Measurements from ENCODE around the gene SEMA4D. TPM values are rescaled to one million over a fixed set of nuclear protein-coding genes. Genes with fewer than 3 reads are reported as not detected.

SEMA4D gene
- total RNA-seq, 2 donors from 2014 or later, result 17.1 to 52.7 TPM

DNA sequence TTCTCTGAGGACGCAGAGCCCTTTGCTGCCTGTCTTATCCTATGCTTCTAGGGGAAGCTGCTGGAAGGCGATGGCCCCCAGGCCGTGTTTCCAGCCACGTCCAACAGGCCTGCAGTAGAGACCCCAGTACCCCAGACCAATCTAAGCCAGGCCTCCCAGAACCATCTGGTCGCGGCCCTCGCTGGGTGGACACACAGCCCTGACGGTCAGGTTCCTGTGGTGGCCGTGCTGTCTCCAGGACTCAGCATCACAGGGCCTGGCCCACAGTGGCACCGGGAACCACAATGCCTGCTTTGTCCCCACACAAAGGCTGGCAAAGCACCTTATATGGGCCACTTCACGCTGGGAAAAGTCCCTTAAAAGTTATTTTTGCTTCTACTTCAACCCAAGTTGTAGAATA lies 44.5 kb downstream of the SEMA4D start:
- intact Hi-C loops (cut with DNase I), result no loop called here

GRCh38 chr9:89452561-89452960 lies 45.4 kb downstream of the SEMA4D start:
- no peak for TF ChIP-seq CTCF (IDR thresholded peaks at IDR 0.05)
- TF ChIP-seq POLR2AphosphoS5 (IDR thresholded peaks at IDR 0.05), result no peak
- WGBS, result 95% methylated on average over 7 of the region's 7 CpGs
- Histone ChIP-seq H3K4me3 (no peak overlapping the region), H3K9me3 (no peaks in the 10 kb centered on the region), H3K27ac (no peak overlapping the region), H3K36me3 (no peaks in the 10 kb centered on the region), H3K4me1 (replicated peaks) (no peaks in the 10 kb centered on the region), H3K27me3 (replicated peaks; ENCODE audit: insufficient read depth) (no peaks in the 10 kb centered on the region)
- intact Hi-C loops (cut with DNase I), result no loop called here
- no peak for DNase-seq (ENCODE audit: low spot score)

More for the DNA sequence above, 44.5 kb downstream of the SEMA4D start:
- H3K4me1 ChIP-seq (replicated peaks), result no peaks in the 10 kb centered on the region
- TF ChIP-seq POLR2A (IDR thresholded peaks at IDR 0.05), result no peak
- no peak for TF ChIP-seq POLR2AphosphoS5 (IDR thresholded peaks at IDR 0.05)
- TF ChIP-seq CTCF (IDR thresholded peaks at IDR 0.05), result no peak
- no peak for DNase-seq (ENCODE audit: low spot score)
- H3K36me3 ChIP-seq, result no peaks in the 10 kb centered on the region
- WGBS, result 95% methylated on average over 10 of the region's 11 CpGs
- no peaks in the 10 kb centered on the region for H3K9me3 ChIP-seq
- H3K27ac ChIP-seq, result no peak overlapping the region
- H3K27me3 ChIP-seq (replicated peaks; ENCODE audit: insufficient read depth), result no peaks in the 10 kb centered on the region
- H3K4me3 ChIP-seq, result no peak overlapping the region

DNA sequence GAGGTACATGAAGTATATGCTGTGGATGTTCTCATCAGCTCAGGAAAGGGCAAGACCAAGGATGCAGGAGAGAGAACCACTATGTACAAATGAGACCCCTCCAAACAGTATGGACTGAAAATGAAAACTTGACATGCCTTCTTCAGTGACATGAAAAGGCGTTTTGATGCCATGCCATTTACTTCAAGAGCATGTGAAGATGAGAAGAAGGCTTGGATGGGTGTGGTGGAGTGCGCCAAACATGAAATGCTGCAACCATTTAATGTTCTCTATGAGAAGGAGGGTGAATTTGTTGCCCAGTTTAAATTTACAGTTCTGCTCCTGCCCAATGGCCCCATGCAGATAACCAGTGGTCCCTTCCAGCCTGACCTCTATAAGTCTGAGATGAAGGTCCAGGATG lies 47.7 kb downstream of the SEMA4D start:
- intact Hi-C loops (cut with DNase I), result no loop called here
- H3K9me3 ChIP-seq, result no peaks in the 10 kb centered on the region
- no peak overlapping the region for H3K27ac ChIP-seq
- no peaks in the 10 kb centered on the region for H3K4me1 ChIP-seq (replicated peaks)
- no peaks in the 10 kb centered on the region for H3K36me3 ChIP-seq
- H3K4me3 ChIP-seq, result no peak overlapping the region
- 96% methylated on average over 2 of the region's 2 CpGs for WGBS
- TF ChIP-seq POLR2AphosphoS5 (IDR thresholded peaks at IDR 0.05) (no peak), CTCF (IDR thresholded peaks at IDR 0.05) (no peak), POLR2A (IDR thresholded peaks at IDR 0.05) (no peak)
- H3K27me3 ChIP-seq (replicated peaks; ENCODE audit: insufficient read depth), result no peaks in the 10 kb centered on the region
- DNase-seq (ENCODE audit: low spot score), result no peak

DNA sequence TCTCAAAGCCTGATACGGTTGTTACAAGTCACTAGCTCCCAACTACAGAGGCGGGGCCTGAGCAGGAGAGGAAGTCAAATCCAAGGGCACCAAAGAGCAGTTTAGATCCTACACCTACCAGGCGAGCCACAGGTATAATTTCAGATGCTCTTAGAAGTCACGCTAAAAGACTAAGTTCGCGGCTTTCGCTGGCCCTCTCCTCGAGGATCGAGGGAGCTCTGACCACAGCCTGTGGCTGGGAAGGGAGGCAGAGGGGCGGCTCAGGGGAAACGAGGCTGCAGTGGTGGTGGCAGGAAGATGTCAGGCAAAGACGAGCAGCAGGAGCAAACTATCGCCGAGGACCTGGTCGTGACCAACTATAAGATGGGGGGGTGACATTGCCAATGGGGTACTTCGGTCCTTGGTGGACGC lies 48.6 kb downstream of the SEMA4D start:
- intact Hi-C loops (cut with DNase I), result no loop called here

More for the DNA sequence above, 48.6 kb downstream of the SEMA4D start:
- no peaks in the 10 kb centered on the region for H3K9me3 ChIP-seq
- WGBS, result 89% methylated on average over 17 of the region's 17 CpGs
- H3K27me3 ChIP-seq (replicated peaks; ENCODE audit: insufficient read depth), result no peaks in the 10 kb centered on the region
- no peak for DNase-seq (ENCODE audit: low spot score)
- TF ChIP-seq POLR2AphosphoS5 (IDR thresholded peaks at IDR 0.05) (no peak), POLR2A (IDR thresholded peaks at IDR 0.05) (no peak), CTCF (IDR thresholded peaks at IDR 0.05) (no peak)
- no peaks in the 10 kb centered on the region for H3K4me1 ChIP-seq (replicated peaks)
- no peak overlapping the region for H3K27ac ChIP-seq
- H3K36me3 ChIP-seq, result no peaks in the 10 kb centered on the region
- no peak overlapping the region for H3K4me3 ChIP-seq

All from prostate gland (tissue), 2 donors.